ENCODE results near the gene ENTPD1.

ENTPD1 gene

GRCh38 chr10:95840121-95840520, 84.2 kb downstream of the ENTPD1 start:
- TF ChIP-seq ZSCAN30 (tag by site-specific recombination; IDR thresholded peaks at IDR 0.05) (no peak), ZNF214 (tag by site-specific recombination; IDR thresholded peaks at IDR 0.05; ENCODE audit: borderline replicate concordance) (no peak), ZNF394 (tag by site-specific recombination; IDR thresholded peaks at IDR 0.05; ENCODE audit: borderline replicate concordance) (no peak), ZNF311 (tag by site-specific recombination; IDR thresholded peaks at IDR 0.05; ENCODE audit: borderline replicate concordance) (no peak), ZNF548 (tag by site-specific recombination; IDR thresholded peaks at IDR 0.05) (no peak), GLIS1 (tag by site-specific recombination; IDR thresholded peaks at IDR 0.05) (no peak), ZNF2 (tag by site-specific recombination; IDR thresholded peaks at IDR 0.05) (no peak), SALL2 (tag by site-specific recombination; IDR thresholded peaks at IDR 0.05; ENCODE audit: borderline replicate concordance) (no peak)
- TF ChIP-seq, protein P1, sequence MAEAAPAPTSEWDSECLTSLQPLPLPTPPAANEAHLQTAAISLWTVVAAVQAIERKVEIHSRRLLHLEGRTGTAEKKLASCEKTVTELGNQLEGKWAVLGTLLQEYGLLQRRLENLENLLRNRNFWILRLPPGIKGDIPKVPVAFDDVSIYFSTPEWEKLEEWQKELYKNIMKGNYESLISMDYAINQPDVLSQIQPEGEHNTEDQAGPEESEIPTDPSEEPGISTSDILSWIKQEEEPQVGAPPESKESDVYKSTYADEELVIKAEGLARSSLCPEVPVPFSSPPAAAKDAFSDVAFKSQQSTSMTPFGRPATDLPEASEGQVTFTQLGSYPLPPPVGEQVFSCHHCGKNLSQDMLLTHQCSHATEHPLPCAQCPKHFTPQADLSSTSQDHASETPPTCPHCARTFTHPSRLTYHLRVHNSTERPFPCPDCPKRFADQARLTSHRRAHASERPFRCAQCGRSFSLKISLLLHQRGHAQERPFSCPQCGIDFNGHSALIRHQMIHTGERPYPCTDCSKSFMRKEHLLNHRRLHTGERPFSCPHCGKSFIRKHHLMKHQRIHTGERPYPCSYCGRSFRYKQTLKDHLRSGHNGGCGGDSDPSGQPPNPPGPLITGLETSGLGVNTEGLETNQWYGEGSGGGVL (tag by site-specific recombination; IDR thresholded peaks at IDR 0.05): no peak
- no peaks in the 10 kb centered on the region for H3K9me3 ChIP-seq (ENCODE audit: control insufficient read depth, insufficient read depth, low read depth, low read length)
- POLR2A ChIA-PET: interaction anchor here (0.7 kb wide), 1 partner anchor 146 kb away, joined by 3 read pairs; the partner anchor contains the start of gene TCTN3
- H3K4me3 ChIP-seq (ENCODE audit: low read depth, low read length): no peak overlapping the region
- CTCF ChIA-PET: interaction anchor here (0.7 to 14.8 kb wide), 5 partner anchors 21 to 466 kb away, joined by 4 to 220 read pairs (median 14); partner anchors contain the start of gene TCTN3
- H3K36me3 ChIP-seq (ENCODE audit: control insufficient read depth in 2 of 2, insufficient read depth in 1 of 2, low read length in 2 of 2): no peaks in the 10 kb centered on the region
- no peak overlapping the region for H3K27ac ChIP-seq (ENCODE audit: extremely low read depth, low read depth, low read length)
- H3K4me1 ChIP-seq (ENCODE audit: control insufficient read depth, insufficient read depth, low read length): no peaks in the 10 kb centered on the region

DNA sequence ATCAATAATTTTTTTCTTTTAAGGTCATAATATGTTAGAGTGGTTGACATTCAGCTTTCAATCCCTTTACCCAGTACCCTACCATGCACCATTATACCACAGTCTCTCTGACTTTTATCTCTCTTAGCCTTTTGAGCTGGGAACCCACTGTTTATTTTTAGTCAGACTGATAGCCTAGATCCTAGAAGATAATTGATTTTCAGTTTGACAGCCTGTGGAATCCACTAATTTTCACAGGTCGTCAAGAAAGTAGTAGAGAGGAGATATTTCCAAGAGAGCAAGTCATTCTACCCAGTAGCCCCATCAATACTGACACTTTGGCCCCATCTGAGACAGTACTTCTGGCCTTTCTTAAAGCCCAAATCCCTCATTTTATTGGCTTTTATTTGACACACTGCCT, 84.7 kb downstream of the ENTPD1 start:
- ChIA-PET POLR2A (interaction anchor here (1.5 kb wide), 1 partner anchor 147 kb away, joined by 7 read pairs; the partner anchor contains the start of gene TCTN3), CTCF (interaction anchor here (0.7 to 14.8 kb wide), 14 partner anchors 11 to 466 kb away, joined by 3 to 220 read pairs (median 6); partner anchors contain the start of gene TCTN3)
- H3K4me1 ChIP-seq (ENCODE audit: control insufficient read depth, insufficient read depth, low read length): no peaks in the 10 kb centered on the region
- no peaks in the 10 kb centered on the region for H3K36me3 ChIP-seq (ENCODE audit: control insufficient read depth in 2 of 2, insufficient read depth in 1 of 2, low read length in 2 of 2)
- no peak overlapping the region for H3K27ac ChIP-seq (ENCODE audit: extremely low read depth, low read depth, low read length)
- no peaks in the 10 kb centered on the region for H3K9me3 ChIP-seq (ENCODE audit: control insufficient read depth, insufficient read depth, low read depth, low read length)
- no peak overlapping the region for H3K4me3 ChIP-seq (ENCODE audit: low read depth, low read length)
- TF ChIP-seq ZNF629 (tag by site-specific recombination; IDR thresholded peaks at IDR 0.05) (no peak), SP7 (tag by site-specific recombination; IDR thresholded peaks at IDR 0.05) (no peak), SALL2 (tag by site-specific recombination; IDR thresholded peaks at IDR 0.05; ENCODE audit: borderline replicate concordance) (no peak), HOXA7 (CRISPR knock-in tag; IDR thresholded peaks at IDR 0.05; ENCODE audit: borderline replicate concordance) (no peak), ZNF26 (tag by site-specific recombination; IDR thresholded peaks at IDR 0.05) (no peak), ZNF654 (tag by site-specific recombination; IDR thresholded peaks at IDR 0.05; ENCODE audit: low read depth) (no peak), OSR2 (tag by site-specific recombination; IDR thresholded peaks at IDR 0.05) (no peak), KLF16 (tag by site-specific recombination; IDR thresholded peaks at IDR 0.05) (no peak), ZNF354C (tag by site-specific recombination; IDR thresholded peaks at IDR 0.05; ENCODE audit: borderline replicate concordance, low read depth) (no peak), ZNF311 (tag by site-specific recombination; IDR thresholded peaks at IDR 0.05; ENCODE audit: borderline replicate concordance) (no peak), KLF7 (tag by site-specific recombination; IDR thresholded peaks at IDR 0.05; ENCODE audit: borderline replicate concordance) (no peak), ZBTB44 (tag by site-specific recombination; IDR thresholded peaks at IDR 0.05) (no peak)
- TF ChIP-seq, protein P2, sequence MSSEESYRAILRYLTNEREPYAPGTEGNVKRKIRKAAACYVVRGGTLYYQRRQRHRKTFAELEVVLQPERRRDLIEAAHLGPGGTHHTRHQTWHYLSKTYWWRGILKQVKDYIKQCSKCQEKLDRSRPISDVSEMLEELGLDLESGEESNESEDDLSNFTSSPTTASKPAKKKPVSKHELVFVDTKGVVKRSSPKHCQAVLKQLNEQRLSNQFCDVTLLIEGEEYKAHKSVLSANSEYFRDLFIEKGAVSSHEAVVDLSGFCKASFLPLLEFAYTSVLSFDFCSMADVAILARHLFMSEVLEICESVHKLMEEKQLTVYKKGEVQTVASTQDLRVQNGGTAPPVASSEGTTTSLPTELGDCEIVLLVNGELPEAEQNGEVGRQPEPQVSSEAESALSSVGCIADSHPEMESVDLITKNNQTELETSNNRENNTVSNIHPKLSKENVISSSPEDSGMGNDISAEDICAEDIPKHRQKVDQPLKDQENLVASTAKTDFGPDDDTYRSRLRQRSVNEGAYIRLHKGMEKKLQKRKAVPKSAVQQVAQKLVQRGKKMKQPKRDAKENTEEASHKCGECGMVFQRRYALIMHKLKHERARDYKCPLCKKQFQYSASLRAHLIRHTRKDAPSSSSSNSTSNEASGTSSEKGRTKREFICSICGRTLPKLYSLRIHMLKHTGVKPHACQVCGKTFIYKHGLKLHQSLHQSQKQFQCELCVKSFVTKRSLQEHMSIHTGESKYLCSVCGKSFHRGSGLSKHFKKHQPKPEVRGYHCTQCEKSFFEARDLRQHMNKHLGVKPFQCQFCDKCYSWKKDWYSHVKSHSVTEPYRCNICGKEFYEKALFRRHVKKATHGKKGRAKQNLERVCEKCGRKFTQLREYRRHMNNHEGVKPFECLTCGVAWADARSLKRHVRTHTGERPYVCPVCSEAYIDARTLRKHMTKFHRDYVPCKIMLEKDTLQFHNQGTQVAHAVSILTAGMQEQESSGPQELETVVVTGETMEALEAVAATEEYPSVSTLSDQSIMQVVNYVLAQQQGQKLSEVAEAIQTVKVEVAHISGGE (tag by site-specific recombination; conservative IDR thresholded peaks at IDR 0.05; ENCODE audit: low read depth): no peak
- TF ChIP-seq, protein P3, sequence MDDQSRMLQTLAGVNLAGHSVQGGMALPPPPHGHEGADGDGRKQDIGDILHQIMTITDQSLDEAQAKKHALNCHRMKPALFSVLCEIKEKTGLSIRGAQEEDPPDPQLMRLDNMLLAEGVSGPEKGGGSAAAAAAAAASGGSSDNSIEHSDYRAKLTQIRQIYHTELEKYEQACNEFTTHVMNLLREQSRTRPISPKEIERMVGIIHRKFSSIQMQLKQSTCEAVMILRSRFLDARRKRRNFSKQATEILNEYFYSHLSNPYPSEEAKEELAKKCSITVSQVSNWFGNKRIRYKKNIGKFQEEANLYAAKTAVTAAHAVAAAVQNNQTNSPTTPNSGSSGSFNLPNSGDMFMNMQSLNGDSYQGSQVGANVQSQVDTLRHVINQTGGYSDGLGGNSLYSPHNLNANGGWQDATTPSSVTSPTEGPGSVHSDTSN (CRISPR knock-in tag; IDR thresholded peaks at IDR 0.05): no peak

Measured in HEK293 (cell line).